Trophoblast cell (in vitro differentiated cells and primary cell): ENCODE results near the gene EPB41L1.
A peak's percentile ranks its signal among the peaks of the same experiment; 100 is the strongest.

Source experiments
- DNase-seq, 2 donors: peaks; one replicate each; pipeline ENCODE4 v3.0.0-alpha.2; 2016
- H2AFZ ChIP-seq: 2 replicates; pipeline ENCODE4 v1.6.1; 2013; ENCODE audit warnings: low read length, moderate library complexity, mild to moderate bottlenecking; ENCODE audit not compliant: insufficient read depth, poor library complexity
- H2AK5ac ChIP-seq: 2 replicates; pipeline ENCODE4 v1.6.1; 2013; ENCODE audit warnings: mild to moderate bottlenecking, low read length
- H2BK120ac ChIP-seq: 2 replicates; pipeline ENCODE4 v1.6.1; 2013; ENCODE audit warnings: low read length, mild to moderate bottlenecking, moderate library complexity; ENCODE audit not compliant: insufficient read depth, poor library complexity
- H2BK12ac ChIP-seq: 2 replicates; pipeline ENCODE4 v1.6.1; 2013; ENCODE audit warnings: mild to moderate bottlenecking, low read length, moderate library complexity
- H2BK5ac ChIP-seq: 2 replicates; pipeline ENCODE4 v1.6.1; 2013; ENCODE audit warnings: low read length, low read depth, moderate library complexity, mild to moderate bottlenecking; ENCODE audit not compliant: poor library complexity
- H3K14ac ChIP-seq: 2 replicates; pipeline ENCODE4 v1.6.1; 2013; ENCODE audit warnings: mild to moderate bottlenecking, low read length
- H3K18ac ChIP-seq: 2 replicates; pipeline ENCODE4 v1.6.1; 2013; ENCODE audit warnings: mild to moderate bottlenecking, low read length
- H3K23ac ChIP-seq: 2 replicates; pipeline ENCODE4 v1.6.1; 2013; ENCODE audit warnings: low read length
- H3K27ac ChIP-seq: 2 replicates; pipeline ENCODE4 v1.5.1; 2013; ENCODE audit warnings: low read depth, mild to moderate bottlenecking, inconsistent platforms, low read length, moderate library complexity
- H3K27me3 ChIP-seq: 2 replicates; pipeline ENCODE4 v1.6.1; 2013; ENCODE audit warnings: inconsistent platforms, mild to moderate bottlenecking, low read length, moderate library complexity; ENCODE audit not compliant: insufficient read depth
- H3K36me3 ChIP-seq, 2 experiments: 1 replicate in 1 of 2; 2 replicates in 1 of 2; pipeline ENCODE4 v1.6.1; 2013; ENCODE audit warnings: low read length in 2 of 2, mild to moderate bottlenecking in 2 of 2, moderate library complexity in 1 of 2; ENCODE audit not compliant: insufficient read depth in 2 of 2, control insufficient read depth in 1 of 2
- H3K4ac ChIP-seq: 2 replicates; pipeline ENCODE4 v1.6.1; 2013; ENCODE audit warnings: low read depth, mild to moderate bottlenecking, low read length, moderate library complexity
- H3K4me1 ChIP-seq, 2 experiments: 1 replicate in 1 of 2; 2 replicates in 1 of 2; pipeline ENCODE4 v1.6.1; 2013; ENCODE audit warnings: low read length in 2 of 2, mild to moderate bottlenecking in 2 of 2, moderate library complexity in 1 of 2; ENCODE audit not compliant: insufficient read depth in 2 of 2, control insufficient read depth in 1 of 2
- H3K4me2 ChIP-seq: 2 replicates; pipeline ENCODE4 v1.6.1; 2013; ENCODE audit warnings: inconsistent platforms, mild to moderate bottlenecking, low read length, moderate library complexity
- H3K4me3 ChIP-seq: 2 replicates; pipeline ENCODE4 v1.5.1; 2013; ENCODE audit warnings: mild to moderate bottlenecking, low read depth, low read length, inconsistent platforms
- H3K79me1 ChIP-seq: one replicate; pipeline ENCODE4 v1.6.1; 2013; ENCODE audit warnings: low read length
- H3K79me2 ChIP-seq: 2 replicates; pipeline ENCODE4 v1.6.1; 2013; ENCODE audit warnings: low read length, mild to moderate bottlenecking; ENCODE audit not compliant: control insufficient read depth, insufficient read depth, poor library complexity
- H3K9ac ChIP-seq: 2 replicates; pipeline ENCODE4 v1.6.1; 2013; ENCODE audit warnings: mild to moderate bottlenecking, low read length
- H3K9me3 ChIP-seq: 2 replicates; pipeline ENCODE4 v1.6.1; 2013; ENCODE audit warnings: low read depth, mild to moderate bottlenecking, control low read depth, inconsistent platforms, low read length; ENCODE audit not compliant: insufficient read depth
- H4K12ac ChIP-seq: 2 replicates; pipeline ENCODE4 v1.6.1; 2013; ENCODE audit warnings: low read depth, mild to moderate bottlenecking, low read length, moderate library complexity
- H4K8ac ChIP-seq: 2 replicates; pipeline ENCODE4 v1.6.1; 2013; ENCODE audit warnings: low read depth, mild to moderate bottlenecking, low read length, moderate library complexity
- H4K91ac ChIP-seq: one replicate; pipeline ENCODE4 v1.6.1; 2013; ENCODE audit warnings: low read depth, mild to moderate bottlenecking, low read length, moderate library complexity
- WGBS: extraction: QIAGEN DNeasy Blood & Tissue Kit; methylation state at CpG from one replicate; pipeline ENCODE4 v1.1.7; 2013; ENCODE audit warnings: missing lambda C conversion rate; ENCODE audit not compliant: insufficient read length, insufficient coverage; ENCODE audit errors: extremely low coverage; 5-methylcytosine and 5-hydroxymethylcytosine counted together

EPB41L1 gene

DNA sequence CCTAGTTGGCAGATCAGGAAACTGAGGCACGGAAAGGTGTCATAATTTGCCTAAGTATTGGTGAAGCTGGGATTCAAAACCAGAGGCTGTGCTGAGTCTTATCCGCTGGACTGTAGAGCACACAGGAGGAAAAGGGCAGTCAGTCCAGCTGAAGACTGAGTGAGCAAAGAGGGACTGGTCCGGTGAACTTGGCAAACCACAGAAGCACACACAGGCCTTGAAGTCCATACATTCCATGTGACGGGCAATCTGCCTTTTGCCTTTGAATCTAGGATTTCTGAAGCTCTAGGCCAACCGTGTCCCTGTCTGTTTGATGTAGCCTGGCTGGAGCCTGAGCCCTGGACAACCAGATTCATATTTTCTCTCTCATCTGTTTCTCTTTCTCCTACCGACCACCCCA is 34.3 kb upstream of the EPB41L1 start:
- H3K79me1 ChIP-seq: peaks cover 2% of the 10 kb centered on the region
- H3K4me2 ChIP-seq: no peak overlapping the region
- H4K12ac ChIP-seq: no peak overlapping the region
- H2BK120ac ChIP-seq: no peak overlapping the region
- no peak overlapping the region for H3K23ac ChIP-seq
- peaks cover 27 to 29% of the 10 kb centered on the region in 2 experiments for H3K4me1 ChIP-seq
- DNase-seq: peak; percentile 70 to 84
- no peak overlapping the region for H2AK5ac ChIP-seq
- H3K9ac ChIP-seq: no peak overlapping the region
- H3K27me3 ChIP-seq: no peaks in the 10 kb centered on the region
- H3K14ac ChIP-seq: no peak overlapping the region
- H4K91ac ChIP-seq: no peak overlapping the region
- H2BK12ac ChIP-seq: no peak overlapping the region
- no CpG with 5 or more reads among the region's 6 CpGs for WGBS
- no peak overlapping the region for H3K4ac ChIP-seq
- no peaks in the 10 kb centered on the region for H3K79me2 ChIP-seq
- H3K4me3 ChIP-seq: no peak overlapping the region
- no peak overlapping the region for H3K27ac ChIP-seq
- H4K8ac ChIP-seq: no peak overlapping the region
- no peak overlapping the region for H2AFZ ChIP-seq
- no peaks in the 10 kb centered on the region for H3K36me3 ChIP-seq
- H3K18ac ChIP-seq: no peak overlapping the region
- H2BK5ac ChIP-seq: no peak overlapping the region
- no peaks in the 10 kb centered on the region for H3K9me3 ChIP-seq

DNA sequence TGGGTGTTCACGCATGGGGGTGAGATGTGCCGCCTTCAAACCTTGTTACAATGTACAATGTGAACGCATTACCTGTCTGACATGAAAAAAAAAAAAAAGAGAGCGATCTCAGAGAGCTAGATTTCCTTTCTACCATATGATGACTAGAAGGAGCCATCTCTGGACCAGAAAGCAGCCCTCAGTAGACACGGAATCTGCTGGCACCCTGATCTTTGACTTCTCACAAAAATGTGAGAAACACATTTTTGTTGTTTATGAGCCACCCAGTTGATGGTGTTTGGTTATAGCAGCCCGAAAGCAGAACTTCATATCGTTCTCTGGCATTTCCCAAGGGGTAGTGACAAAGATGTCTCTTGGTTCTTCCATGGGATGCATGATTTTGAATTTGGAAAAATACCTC is 33.5 kb upstream of the EPB41L1 start:
- H2BK120ac ChIP-seq: no peak overlapping the region
- WGBS: no CpG with 5 or more reads among the region's 7 CpGs
- no peak overlapping the region for H3K4me3 ChIP-seq
- H3K27ac ChIP-seq: no peak overlapping the region
- peaks cover 2% of the 10 kb centered on the region for H3K79me1 ChIP-seq
- H3K4me2 ChIP-seq: no peak overlapping the region
- no peaks in the 10 kb centered on the region for H3K27me3 ChIP-seq
- H2BK12ac ChIP-seq: no peak overlapping the region
- H3K9me3 ChIP-seq: no peaks in the 10 kb centered on the region
- peak; percentile 95 to 99 for DNase-seq
- no peak overlapping the region for H2AK5ac ChIP-seq
- H4K12ac ChIP-seq: no peak overlapping the region
- H2BK5ac ChIP-seq: no peak overlapping the region
- no peak overlapping the region for H4K91ac ChIP-seq
- no peak overlapping the region for H3K4ac ChIP-seq
- no peak overlapping the region for H3K9ac ChIP-seq
- H3K4me1 ChIP-seq: peaks cover 27 to 28% of the 10 kb centered on the region in 2 experiments
- no peak overlapping the region for H3K14ac ChIP-seq
- no peaks in the 10 kb centered on the region for H3K36me3 ChIP-seq
- H3K79me2 ChIP-seq: no peaks in the 10 kb centered on the region
- no peak overlapping the region for H3K23ac ChIP-seq
- no peak overlapping the region for H4K8ac ChIP-seq
- no peak overlapping the region for H3K18ac ChIP-seq
- H2AFZ ChIP-seq: no peak overlapping the region

DNA sequence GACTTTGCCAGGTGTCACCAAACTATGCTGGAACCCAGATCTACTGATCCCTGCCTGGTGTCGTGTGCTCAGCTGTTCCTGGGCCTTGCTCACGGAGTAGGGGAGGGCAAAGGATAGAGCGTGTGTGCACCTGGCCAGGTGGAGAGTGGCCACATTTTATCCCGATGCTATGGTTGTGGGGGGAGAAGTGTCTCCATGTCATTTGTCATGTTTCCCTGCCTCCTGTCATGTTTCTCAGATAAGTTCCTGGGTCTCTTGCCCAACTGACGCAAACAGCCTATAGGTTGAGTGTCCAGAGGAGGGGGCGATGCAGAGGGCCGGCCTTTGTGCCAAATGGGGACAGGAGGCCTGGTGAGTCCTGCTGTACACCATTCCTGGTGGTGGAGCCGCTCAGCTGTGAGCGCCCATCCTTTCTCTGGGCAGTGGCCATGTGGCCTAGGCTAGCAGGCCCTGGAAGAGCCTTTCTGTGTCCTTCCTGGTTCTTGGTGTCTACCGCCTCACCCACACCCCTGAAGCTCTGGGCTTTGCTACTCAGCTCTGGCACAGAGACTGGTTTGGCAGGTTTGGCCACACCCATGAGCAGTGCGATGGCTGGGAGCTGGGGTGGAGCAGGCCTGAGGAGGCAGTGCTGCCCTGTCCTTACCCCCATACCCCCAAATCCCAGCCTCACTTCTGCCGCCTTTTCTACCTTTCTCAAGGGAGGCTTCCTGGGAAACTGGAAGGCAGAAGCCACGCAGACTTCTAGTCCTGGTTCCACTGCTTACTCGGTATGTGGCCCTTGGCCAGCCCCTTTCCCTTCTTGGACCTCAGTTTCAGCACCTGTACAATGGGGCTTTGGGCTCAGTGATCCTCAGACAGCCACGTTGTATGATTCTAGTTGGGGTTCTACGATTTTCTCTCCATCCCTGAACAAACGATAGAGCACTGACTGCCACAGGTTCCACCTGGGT is 32.3 kb upstream of the EPB41L1 start:
- Histone ChIP-seq H3K4ac (no peak overlapping the region), H3K9ac (no peak overlapping the region), H4K12ac (no peak overlapping the region), H3K27ac (no peak overlapping the region), H3K79me1 (peaks cover 2% of the 10 kb centered on the region), H3K9me3 (no peaks in the 10 kb centered on the region), H4K91ac (peak overlapping the region; percentile 22), H2AK5ac (no peak overlapping the region), H3K4me1 (peaks cover 17 to 18% of the 10 kb centered on the region in 2 experiments), H3K4me3 (no peak overlapping the region), H2BK5ac (no peak overlapping the region), H2BK120ac (no peak overlapping the region), H3K36me3 (no peaks in the 10 kb centered on the region), H3K4me2 (no peak overlapping the region), H2BK12ac (peak overlapping the region; percentile 23), H3K27me3 (no peaks in the 10 kb centered on the region), H3K14ac (no peak overlapping the region), H4K8ac (no peak overlapping the region), H3K23ac (no peak overlapping the region), H2AFZ (no peak overlapping the region), H3K79me2 (no peaks in the 10 kb centered on the region), H3K18ac (peak overlapping the region; percentile 6)
- no CpG with 5 or more reads among the region's 17 CpGs for WGBS
- DNase-seq: peak; percentile 65 to 73

DNA sequence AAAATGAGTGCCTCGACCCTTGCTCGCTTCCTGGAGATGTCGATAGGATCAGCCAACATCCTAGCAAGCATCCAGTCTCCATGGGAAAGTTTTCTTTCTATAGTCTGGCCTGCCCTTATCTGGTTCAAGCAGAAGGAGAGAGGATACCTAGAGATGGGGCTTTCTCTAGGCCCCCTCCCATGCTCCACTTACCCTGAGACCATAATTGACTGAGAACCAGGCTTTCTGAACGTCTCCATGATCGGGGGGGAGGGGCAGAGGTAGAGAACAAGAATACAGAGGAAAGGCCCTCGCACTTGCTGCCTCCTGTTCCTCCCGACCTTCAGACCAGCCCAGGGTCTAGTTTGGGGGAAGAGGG is 31.6 kb upstream of the EPB41L1 start:
- H3K9ac ChIP-seq: no peak overlapping the region
- DNase-seq: no peak
- H3K4me2 ChIP-seq: no peak overlapping the region
- H3K4ac ChIP-seq: no peak overlapping the region
- H3K36me3 ChIP-seq: no peaks in the 10 kb centered on the region
- H3K23ac ChIP-seq: no peak overlapping the region
- H3K27ac ChIP-seq: no peak overlapping the region
- no peaks in the 10 kb centered on the region for H3K9me3 ChIP-seq
- no peak overlapping the region for H4K12ac ChIP-seq
- no peak overlapping the region for H2AFZ ChIP-seq
- no peaks in the 10 kb centered on the region for H3K79me2 ChIP-seq
- no peak overlapping the region for H3K18ac ChIP-seq
- H2AK5ac ChIP-seq: no peak overlapping the region
- no CpG with 5 or more reads among the region's 7 CpGs for WGBS
- peaks cover 2% of the 10 kb centered on the region for H3K79me1 ChIP-seq
- no peak overlapping the region for H3K4me3 ChIP-seq
- H3K4me1 ChIP-seq: peaks cover 14 to 15% of the 10 kb centered on the region in 2 experiments
- H2BK5ac ChIP-seq: no peak overlapping the region
- no peaks in the 10 kb centered on the region for H3K27me3 ChIP-seq
- H4K91ac ChIP-seq: no peak overlapping the region
- no peak overlapping the region for H2BK12ac ChIP-seq
- H3K14ac ChIP-seq: no peak overlapping the region
- H2BK120ac ChIP-seq: no peak overlapping the region
- H4K8ac ChIP-seq: no peak overlapping the region
